ENCODE results near the gene IL23A. TPM values are rescaled to one million over a fixed set of nuclear protein-coding genes. Genes with fewer than 3 reads are reported as not detected.
A peak's percentile ranks its signal among the peaks of the same experiment; 100 is the strongest.
"Not testable (repeated sequence)": the region's sequence is repeated elsewhere in the genome, so short reads cannot be mapped to it uniquely, and the experiment has no call there.

Gene IL23A
- total RNA-seq, 2 experiments from 2014 or later: 9.8 to 16.3 TPM

DNA sequence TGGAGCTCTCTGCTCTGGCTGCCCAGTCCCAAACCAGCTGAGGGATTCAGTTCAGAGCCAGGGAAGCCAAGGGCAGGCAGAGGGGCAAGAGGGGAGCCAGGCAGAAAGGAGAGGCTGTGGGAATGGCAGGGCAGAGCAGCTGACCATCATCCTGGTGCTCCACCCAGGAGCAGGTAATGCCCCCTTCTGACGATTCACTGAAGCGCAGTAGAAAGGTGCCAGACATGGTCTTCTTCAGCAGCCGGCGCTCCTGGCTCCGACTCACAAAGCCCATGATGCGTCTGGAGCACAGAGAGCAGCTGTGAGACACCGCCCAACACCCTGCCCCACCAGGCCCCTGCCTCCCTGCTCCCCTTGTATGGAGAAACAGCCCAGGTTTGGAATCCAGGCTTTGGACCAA lies 8.0 kb downstream of the IL23A start:
- H3K36me3 ChIP-seq (ENCODE audit: insufficient read depth, low read length): peaks cover 88% of the 10 kb centered on the region
- CTCF ChIA-PET (ENCODE audit: unreplicated experiment): interaction anchor here (1.2 kb wide), 1 partner anchor 13 kb away, joined by 4 read pairs; the partner anchor contains the start of gene STAT2

DNA sequence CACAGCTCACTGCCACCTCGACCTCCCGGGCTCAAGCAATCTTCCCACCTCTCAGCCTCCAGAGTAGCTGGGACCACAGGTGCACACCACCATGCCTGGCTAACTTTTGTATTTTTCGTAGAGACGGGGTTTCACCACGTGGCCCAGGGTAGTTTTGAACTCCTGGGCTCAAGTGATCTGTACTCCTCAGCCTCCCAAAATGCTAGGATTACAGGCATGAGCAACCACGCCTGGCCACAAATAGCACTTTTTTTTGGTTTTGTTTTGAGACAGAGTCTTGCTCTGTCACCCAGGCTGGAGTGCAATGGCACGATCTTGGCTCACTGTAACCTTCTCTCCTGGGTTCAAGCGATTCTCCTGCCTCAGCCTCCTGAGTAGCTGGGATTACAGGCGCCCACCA lies 8.6 kb downstream of the IL23A start:
- H4K20me1 ChIP-seq (ENCODE audit: insufficient read depth, low read length); intact Hi-C loops (cut with micrococcal nuclease; ENCODE audit: unreplicated experiment); CTCF ChIA-PET (ENCODE audit: unreplicated experiment); DNase-seq (ENCODE audit: low spot score); H3K4me3 ChIP-seq (ENCODE audit: low read depth, low read length, poor library complexity, severe bottlenecking); H3K9me3 ChIP-seq (ENCODE audit: low read length); H2AFZ ChIP-seq (ENCODE audit: low read length); BruUV-seq (replicated peaks); H3K4me2 ChIP-seq (ENCODE audit: low read length); H3K27ac ChIP-seq (ENCODE audit: low read depth, low read length, poor library complexity, severe bottlenecking); H3K4me1 ChIP-seq (ENCODE audit: insufficient read depth, low read length, poor library complexity, severe bottlenecking); H3K9me2 ChIP-seq (ENCODE audit: insufficient read depth, low read length); H3K79me2 ChIP-seq (ENCODE audit: insufficient read depth, low read depth, low read length): not testable (repeated sequence)
- peaks cover 91% of the 10 kb centered on the region for H3K36me3 ChIP-seq (ENCODE audit: insufficient read depth, low read length)
- POLR2A ChIA-PET: interaction anchor here (0.6 to 6.5 kb wide), 3 partner anchors 12 to 585 kb away, joined by 4 to 47 read pairs (median 4); partner anchors contain the start of gene STAT2

More for the DNA sequence above, 8.0 kb downstream of the IL23A start:
- H3K4me3 ChIP-seq (ENCODE audit: low read depth, low read length, poor library complexity, severe bottlenecking): no peak overlapping the region
- intact Hi-C loops (cut with micrococcal nuclease; ENCODE audit: unreplicated experiment): no loop called here
- BruUV-seq (replicated peaks): no TSS peak
- POLR2A ChIA-PET: interaction anchor here (0.7 to 6.5 kb wide), 2 partner anchors 13 to 61 kb away, joined by 4 to 47 read pairs; partner anchors contain the start of gene STAT2
- no peak overlapping the region for H3K27ac ChIP-seq (ENCODE audit: low read depth, low read length, poor library complexity, severe bottlenecking)
- no peak for DNase-seq (ENCODE audit: low spot score)
- no peaks in the 10 kb centered on the region for H3K4me1 ChIP-seq (ENCODE audit: insufficient read depth, low read length, poor library complexity, severe bottlenecking)
- H3K9me3 ChIP-seq (ENCODE audit: low read length): no peaks in the 10 kb centered on the region
- H3K9me2 ChIP-seq (ENCODE audit: insufficient read depth, low read length): no peaks in the 10 kb centered on the region
- H2AFZ ChIP-seq (ENCODE audit: low read length): no peak overlapping the region
- TF ChIP-seq, protein P1, sequence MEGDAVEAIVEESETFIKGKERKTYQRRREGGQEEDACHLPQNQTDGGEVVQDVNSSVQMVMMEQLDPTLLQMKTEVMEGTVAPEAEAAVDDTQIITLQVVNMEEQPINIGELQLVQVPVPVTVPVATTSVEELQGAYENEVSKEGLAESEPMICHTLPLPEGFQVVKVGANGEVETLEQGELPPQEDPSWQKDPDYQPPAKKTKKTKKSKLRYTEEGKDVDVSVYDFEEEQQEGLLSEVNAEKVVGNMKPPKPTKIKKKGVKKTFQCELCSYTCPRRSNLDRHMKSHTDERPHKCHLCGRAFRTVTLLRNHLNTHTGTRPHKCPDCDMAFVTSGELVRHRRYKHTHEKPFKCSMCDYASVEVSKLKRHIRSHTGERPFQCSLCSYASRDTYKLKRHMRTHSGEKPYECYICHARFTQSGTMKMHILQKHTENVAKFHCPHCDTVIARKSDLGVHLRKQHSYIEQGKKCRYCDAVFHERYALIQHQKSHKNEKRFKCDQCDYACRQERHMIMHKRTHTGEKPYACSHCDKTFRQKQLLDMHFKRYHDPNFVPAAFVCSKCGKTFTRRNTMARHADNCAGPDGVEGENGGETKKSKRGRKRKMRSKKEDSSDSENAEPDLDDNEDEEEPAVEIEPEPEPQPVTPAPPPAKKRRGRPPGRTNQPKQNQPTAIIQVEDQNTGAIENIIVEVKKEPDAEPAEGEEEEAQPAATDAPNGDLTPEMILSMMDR (conservative IDR thresholded peaks at IDR 0.05; ENCODE audit: low read length): peak; percentile 34; the same call in 1 of the 2 replicates
- TF ChIP-seq EZH2phosphoT487 (IDR thresholded peaks at IDR 0.05; ENCODE audit: borderline replicate concordance, low read depth, low read length): no peak
- no peaks in the 10 kb centered on the region for H3K79me2 ChIP-seq (ENCODE audit: insufficient read depth, low read depth, low read length)
- H4K20me1 ChIP-seq (ENCODE audit: insufficient read depth, low read length): no peaks in the 10 kb centered on the region
- no peak overlapping the region for H3K4me2 ChIP-seq (ENCODE audit: low read length)

DNA sequence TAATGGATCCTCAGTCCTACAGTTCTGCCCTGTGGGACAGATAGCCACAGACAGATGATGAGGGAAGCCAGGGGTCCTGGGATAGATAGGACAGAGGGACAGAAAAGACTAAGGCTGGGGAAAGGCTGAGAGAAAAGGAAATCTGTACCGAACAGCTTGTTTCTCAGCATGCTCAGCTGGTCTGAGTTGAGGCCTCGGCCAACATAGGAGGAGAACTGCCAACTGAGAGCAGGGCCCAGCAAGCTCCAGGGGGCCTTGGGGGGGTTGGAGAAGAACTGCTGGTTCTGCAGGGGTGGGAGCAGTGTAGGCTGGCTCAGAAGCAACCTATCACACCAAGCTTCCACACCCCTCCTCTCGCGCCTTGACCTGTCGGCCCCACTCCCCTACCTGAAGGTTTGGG lies 10.1 kb downstream of the IL23A start:
- BruUV-seq (replicated peaks): no TSS peak
- Histone ChIP-seq H3K4me1 (ENCODE audit: insufficient read depth, low read length, poor library complexity, severe bottlenecking) (no peaks in the 10 kb centered on the region), H3K27ac (ENCODE audit: low read depth, low read length, poor library complexity, severe bottlenecking) (no peak overlapping the region), H3K9me2 (ENCODE audit: insufficient read depth, low read length) (no peaks in the 10 kb centered on the region), H3K79me2 (ENCODE audit: insufficient read depth, low read depth, low read length) (no peaks in the 10 kb centered on the region), H3K4me3 (ENCODE audit: low read depth, low read length, poor library complexity, severe bottlenecking) (no peak overlapping the region), H3K36me3 (ENCODE audit: insufficient read depth, low read length) (peaks cover 89% of the 10 kb centered on the region), H4K20me1 (ENCODE audit: insufficient read depth, low read length) (no peaks in the 10 kb centered on the region), H2AFZ (ENCODE audit: low read length) (no peak overlapping the region), H3K4me2 (ENCODE audit: low read length) (no peak overlapping the region), H3K9me3 (ENCODE audit: low read length) (no peaks in the 10 kb centered on the region)
- POLR2A ChIA-PET: interaction anchor here (0.9 to 6.5 kb wide), 3 partner anchors 10 to 16 kb away, joined by 3 to 47 read pairs (median 6); partner anchors contain the start of genes IL23A and STAT2
- TF ChIP-seq, protein P1 (conservative IDR thresholded peaks at IDR 0.05; ENCODE audit: low read length): no peak
- TF ChIP-seq EZH2phosphoT487 (IDR thresholded peaks at IDR 0.05; ENCODE audit: borderline replicate concordance, low read depth, low read length): no peak
- no peak for DNase-seq (ENCODE audit: low spot score)
- intact Hi-C loops (cut with micrococcal nuclease; ENCODE audit: unreplicated experiment): no loop called here
- CTCF ChIA-PET (ENCODE audit: unreplicated experiment): interaction anchor here (0.6 kb wide), 1 partner anchor 14 kb away, joined by 6 read pairs; no protein-coding TSS in a partner anchor

Data from OCI-LY7 (cell line).